ENCODE data around the gene COL15A1.

Gene COL15A1

DNA sequence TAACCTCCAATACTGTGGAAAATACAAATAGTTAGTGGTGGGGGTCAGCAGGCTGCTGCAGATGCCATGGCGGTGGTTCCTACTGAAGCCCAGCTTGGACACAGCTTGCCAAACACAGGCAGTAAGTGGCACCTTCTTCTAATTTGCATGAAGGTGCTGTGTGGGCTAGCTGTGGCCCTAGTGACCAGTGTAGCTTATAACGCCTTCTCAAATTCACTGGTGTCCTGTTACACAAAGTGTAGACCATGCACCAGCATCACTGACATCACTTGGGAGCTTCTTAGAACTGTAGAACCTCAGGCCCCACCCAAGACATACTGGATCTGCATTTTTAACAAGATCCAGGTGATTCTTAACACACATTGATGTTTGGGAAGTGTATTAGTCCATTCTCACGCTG lies 102.4 kb downstream of the COL15A1 start:
- Histone ChIP-seq H3K4me3 (no peak overlapping the region), H3K4me1 (peaks cover 6% of the 10 kb centered on the region), H3K27ac (no peak overlapping the region), H3K9me3 (peaks cover 10% of the 10 kb centered on the region; the same call in 1 of the 2 replicates), H3K9ac (no peak overlapping the region), H3K4me2 (no peak overlapping the region), H3K36me3 (no peaks in the 10 kb centered on the region), H4K20me1 (no peaks in the 10 kb centered on the region), H3K27me3 (no peaks in the 10 kb centered on the region)
- no peak for TF ChIP-seq Cebpa-rat (IDR thresholded peaks at IDR 0.05)

DNA sequence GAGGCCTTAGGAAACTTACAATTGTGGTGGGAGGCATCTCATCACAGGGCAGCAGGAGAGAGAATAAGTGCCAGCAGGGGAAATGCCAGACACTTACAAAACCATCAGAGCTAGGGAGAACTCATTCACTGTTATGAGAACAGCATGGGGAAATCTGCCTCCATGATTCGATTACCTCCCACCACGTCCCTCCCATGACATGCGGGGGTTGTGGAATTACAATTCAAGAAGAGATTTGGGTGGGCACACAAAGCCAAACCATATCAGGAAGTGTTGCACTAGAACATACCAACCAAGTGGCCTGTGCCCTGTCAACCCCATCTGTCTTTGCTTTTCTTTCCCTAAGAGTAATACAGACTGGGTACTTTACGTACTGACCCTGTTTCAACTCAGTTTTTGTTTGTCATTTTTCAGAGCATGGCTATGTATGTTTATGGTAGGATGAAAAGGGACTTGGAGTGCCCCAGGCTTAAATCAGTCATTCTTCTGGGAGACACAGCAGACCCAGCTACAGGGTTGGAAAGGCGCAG lies 102.9 kb downstream of the COL15A1 start:
- no peak for TF ChIP-seq Cebpa-rat (IDR thresholded peaks at IDR 0.05)
- Histone ChIP-seq H3K36me3 (no peaks in the 10 kb centered on the region), H3K27me3 (no peaks in the 10 kb centered on the region), H4K20me1 (no peaks in the 10 kb centered on the region), H3K4me2 (no peak overlapping the region), H3K9me3 (peaks cover 10% of the 10 kb centered on the region; the same call in 1 of the 2 replicates), H3K4me3 (no peak overlapping the region), H3K4me1 (peaks cover 2% of the 10 kb centered on the region; the same call in 1 of the 2 replicates), H3K27ac (no peak overlapping the region), H3K9ac (no peak overlapping the region)

DNA sequence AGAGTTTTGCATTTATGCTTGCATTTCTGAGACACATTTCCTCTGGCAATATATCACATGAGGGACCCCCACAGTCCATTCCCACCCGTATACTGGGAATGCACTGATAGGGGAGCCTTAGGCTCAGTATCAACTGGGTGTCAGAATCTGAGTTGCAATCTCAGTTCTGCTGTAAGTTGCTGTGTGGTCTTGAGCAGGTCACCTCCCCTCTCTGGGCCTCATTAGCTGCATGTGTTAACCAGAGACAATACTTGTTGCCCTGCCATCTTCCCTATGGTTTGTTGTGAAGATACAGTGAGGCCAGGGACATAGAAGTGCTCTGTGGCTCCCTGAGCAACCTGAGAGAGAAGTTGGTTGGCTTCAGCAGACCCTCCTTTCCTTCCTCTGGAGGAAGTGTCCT lies 105.5 kb downstream of the COL15A1 start:
- Histone ChIP-seq H3K36me3 (no peaks in the 10 kb centered on the region), H4K20me1 (no peaks in the 10 kb centered on the region), H3K27ac (no peak overlapping the region), H3K4me1 (no peaks in the 10 kb centered on the region; the same call in 1 of the 2 replicates), H3K4me3 (no peak overlapping the region), H3K4me2 (no peak overlapping the region), H3K27me3 (no peaks in the 10 kb centered on the region), H3K9me3 (peaks cover 10% of the 10 kb centered on the region; the same call in 1 of the 2 replicates), H3K9ac (no peak overlapping the region)
- no peak for TF ChIP-seq Cebpa-rat (IDR thresholded peaks at IDR 0.05)

DNA sequence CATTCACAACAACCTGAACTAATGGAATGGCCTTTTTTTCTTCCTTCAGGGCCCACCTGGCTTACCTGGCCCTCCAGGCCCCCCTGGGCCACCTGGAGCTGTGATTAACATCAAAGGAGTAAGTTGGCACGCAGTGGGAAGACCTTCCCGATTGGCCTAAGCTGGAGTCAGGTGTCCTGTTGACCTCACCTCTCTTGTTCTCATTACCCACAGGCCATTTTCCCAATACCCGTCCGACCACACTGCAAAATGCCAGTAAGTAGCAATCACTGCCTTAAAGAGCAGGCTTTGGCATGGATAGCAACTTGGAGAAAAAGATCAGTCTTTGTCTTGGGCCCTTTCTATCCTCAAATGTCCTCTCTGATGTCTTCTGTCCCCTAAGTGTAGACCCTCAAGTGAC lies 105.9 kb downstream of the COL15A1 start:
- no peak overlapping the region for H3K4me2 ChIP-seq
- no peak overlapping the region for H3K9ac ChIP-seq
- no peak for TF ChIP-seq Cebpa-rat (IDR thresholded peaks at IDR 0.05)
- H3K36me3 ChIP-seq, result no peaks in the 10 kb centered on the region
- H3K27me3 ChIP-seq, result no peaks in the 10 kb centered on the region
- H4K20me1 ChIP-seq, result no peaks in the 10 kb centered on the region
- H3K4me1 ChIP-seq, result no peaks in the 10 kb centered on the region; the same call in 1 of the 2 replicates
- H3K9me3 ChIP-seq, result peaks cover 7% of the 10 kb centered on the region; the same call in 1 of the 2 replicates
- no peak overlapping the region for H3K27ac ChIP-seq
- no peak overlapping the region for H3K4me3 ChIP-seq

DNA sequence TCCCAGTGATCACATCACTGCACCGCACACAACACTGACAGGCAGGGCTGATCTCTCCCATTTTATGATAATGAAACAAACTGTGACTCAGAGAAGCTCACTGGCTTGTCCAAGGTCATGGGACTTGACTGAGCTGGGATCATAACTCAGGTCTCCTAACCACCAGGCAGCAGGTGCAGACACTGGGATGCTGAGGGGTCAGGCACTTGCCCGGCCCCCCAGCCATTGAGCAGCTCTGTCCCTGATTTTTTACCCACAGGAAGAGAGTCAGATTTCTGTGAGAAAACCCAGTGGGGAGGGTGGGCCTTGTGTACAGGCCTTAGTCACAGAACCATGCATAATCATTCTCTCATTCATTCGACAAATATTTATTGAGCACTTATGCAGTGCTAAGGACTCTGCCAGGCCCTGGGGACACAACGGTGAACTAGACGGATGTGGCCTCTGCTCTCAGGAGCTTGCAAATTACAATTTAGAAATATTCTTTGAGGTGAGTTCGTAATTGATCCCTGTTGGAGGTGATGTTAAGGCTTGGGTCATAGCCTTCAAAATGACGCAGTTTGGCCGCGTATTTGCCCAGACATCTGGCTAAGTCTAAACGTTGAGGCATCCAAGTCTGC lies 106.7 kb downstream of the COL15A1 start:
- no peaks in the 10 kb centered on the region; the same call in 1 of the 2 replicates for H3K4me1 ChIP-seq
- no peak overlapping the region for H3K9ac ChIP-seq
- H3K27ac ChIP-seq, result no peak overlapping the region
- H3K27me3 ChIP-seq, result no peaks in the 10 kb centered on the region
- no peaks in the 10 kb centered on the region for H3K9me3 ChIP-seq
- H3K4me3 ChIP-seq, result no peak overlapping the region
- no peaks in the 10 kb centered on the region for H4K20me1 ChIP-seq
- H3K4me2 ChIP-seq, result no peak overlapping the region
- H3K36me3 ChIP-seq, result no peaks in the 10 kb centered on the region
- TF ChIP-seq Cebpa-rat (IDR thresholded peaks at IDR 0.05), result no peak

DNA sequence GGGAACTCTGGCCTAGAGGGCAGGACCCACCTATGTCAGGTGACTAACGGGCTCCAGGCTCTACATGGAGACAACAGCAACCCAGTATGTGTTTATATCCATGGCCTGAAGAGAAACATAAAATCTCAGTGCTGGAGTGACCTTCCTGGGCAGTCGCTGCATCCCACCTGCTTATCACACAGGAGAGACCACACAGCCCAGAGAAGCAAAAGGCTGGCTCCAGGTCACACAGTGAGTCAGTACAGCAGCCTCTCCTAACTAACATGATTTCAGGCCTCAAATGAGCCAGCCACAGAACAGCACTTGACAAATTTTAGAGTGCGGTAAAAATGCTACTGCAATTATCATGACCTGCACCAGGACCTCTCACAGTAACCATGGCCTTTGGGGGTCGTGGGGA lies 107.2 kb downstream of the COL15A1 start:
- H3K4me3 ChIP-seq, result no peak overlapping the region

DNA sequence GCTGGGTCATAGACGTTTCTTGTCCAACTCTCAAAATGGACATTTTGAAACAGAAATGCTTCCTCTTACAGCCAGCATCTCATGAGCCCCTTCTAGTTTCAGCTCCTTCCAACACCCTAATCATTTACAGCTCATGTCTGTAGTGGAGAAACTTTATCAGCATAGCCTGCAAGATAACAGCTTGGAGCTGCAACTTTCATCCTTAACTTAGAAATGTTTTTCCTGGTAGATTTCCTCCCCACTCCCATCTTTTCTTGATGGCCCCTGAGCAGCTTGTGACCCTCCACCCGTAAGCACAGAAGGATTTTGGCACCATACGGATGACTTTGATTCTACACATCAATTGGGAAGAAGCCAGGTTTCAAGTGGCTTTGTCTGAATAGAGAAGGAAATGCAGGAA lies 107.7 kb downstream of the COL15A1 start:
- Histone ChIP-seq H3K4me2 (no peak overlapping the region), H3K9ac (no peak overlapping the region), H3K36me3 (no peaks in the 10 kb centered on the region), H3K4me3 (no peak overlapping the region), H3K4me1 (no peaks in the 10 kb centered on the region; the same call in 1 of the 2 replicates), H3K27me3 (no peaks in the 10 kb centered on the region), H3K27ac (no peak overlapping the region), H3K9me3 (no peaks in the 10 kb centered on the region), H4K20me1 (no peaks in the 10 kb centered on the region)
- no peak for TF ChIP-seq Cebpa-rat (IDR thresholded peaks at IDR 0.05)

More for the DNA sequence above, 107.2 kb downstream of the COL15A1 start:
- no peaks in the 10 kb centered on the region for H3K9me3 ChIP-seq
- H3K36me3 ChIP-seq, result no peaks in the 10 kb centered on the region
- H3K27me3 ChIP-seq, result no peaks in the 10 kb centered on the region
- no peaks in the 10 kb centered on the region for H4K20me1 ChIP-seq
- no peak overlapping the region for H3K27ac ChIP-seq
- no peak overlapping the region for H3K9ac ChIP-seq
- H3K4me1 ChIP-seq, result no peaks in the 10 kb centered on the region; the same call in 1 of the 2 replicates
- H3K4me2 ChIP-seq, result no peak overlapping the region
- no peak for TF ChIP-seq Cebpa-rat (IDR thresholded peaks at IDR 0.05)

DNA sequence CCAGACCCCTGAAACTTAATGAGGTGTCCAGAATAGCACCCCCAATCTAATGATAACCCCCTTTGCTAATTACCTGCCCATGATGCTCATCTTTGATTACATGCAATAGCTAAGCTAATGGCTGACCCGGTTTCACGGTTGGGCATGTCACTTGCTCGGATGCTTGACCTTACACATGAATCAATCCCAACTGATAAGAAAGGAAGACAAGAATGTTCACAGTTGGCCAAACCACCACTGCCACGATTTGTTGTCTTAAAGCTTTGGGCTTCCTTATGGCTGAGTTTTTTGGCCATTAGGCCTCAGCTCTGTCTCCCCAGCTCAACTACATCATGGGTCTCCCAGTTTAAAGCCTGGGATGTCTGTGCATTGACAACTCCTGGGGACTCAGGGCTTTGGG lies 108.1 kb downstream of the COL15A1 start:
- peaks cover 2% of the 10 kb centered on the region for H3K4me1 ChIP-seq
- no peaks in the 10 kb centered on the region for H3K36me3 ChIP-seq
- H3K9me3 ChIP-seq, result no peaks in the 10 kb centered on the region
- TF ChIP-seq Cebpa-rat (IDR thresholded peaks at IDR 0.05), result no peak
- H3K27me3 ChIP-seq, result no peaks in the 10 kb centered on the region
- no peak overlapping the region for H3K4me3 ChIP-seq
- no peak overlapping the region for H3K9ac ChIP-seq
- no peaks in the 10 kb centered on the region for H4K20me1 ChIP-seq
- no peak overlapping the region for H3K4me2 ChIP-seq
- no peak overlapping the region for H3K27ac ChIP-seq

DNA sequence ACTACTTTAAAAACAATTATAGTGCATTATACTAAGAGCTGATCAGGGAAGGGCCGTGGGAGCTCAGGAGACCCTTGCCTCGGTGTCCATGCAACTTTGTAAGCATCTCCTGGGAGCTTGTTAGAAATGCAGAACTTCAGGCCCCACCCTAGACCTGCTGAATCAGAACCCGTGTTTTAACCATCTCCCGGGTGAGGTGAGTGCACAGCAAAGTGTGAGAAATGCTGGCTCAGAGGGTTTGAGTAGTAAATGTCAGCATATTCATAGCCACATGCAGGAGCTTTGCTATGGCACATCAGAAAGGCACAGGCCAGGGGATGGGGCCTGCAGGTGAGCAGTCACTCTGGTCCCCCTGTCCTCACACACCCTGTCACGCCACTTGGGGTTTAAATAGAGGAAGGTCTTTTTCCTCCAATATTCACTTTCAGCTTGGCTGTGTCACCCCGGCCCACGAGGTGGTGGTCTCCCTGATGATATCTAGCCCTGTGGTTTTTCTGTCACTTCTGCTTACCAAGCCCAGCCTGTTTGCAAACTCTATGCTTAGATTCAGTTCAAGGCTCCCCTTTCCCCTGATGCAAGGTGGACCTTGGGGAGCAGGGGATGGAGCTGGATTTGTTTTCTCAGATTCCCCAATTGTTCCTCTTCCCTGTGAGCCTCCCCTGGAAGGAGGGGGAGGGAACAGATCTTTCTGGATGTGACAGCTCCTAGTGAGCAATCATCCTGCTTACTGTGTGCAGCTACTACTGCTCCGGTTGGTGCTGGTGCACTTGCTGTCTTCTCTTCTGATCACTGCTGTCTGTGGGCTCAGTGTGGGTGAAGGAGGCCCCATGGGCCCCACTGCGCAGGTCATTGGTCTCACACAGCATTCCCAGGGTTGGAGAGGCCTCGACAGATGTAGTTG lies 109.4 kb downstream of the COL15A1 start:
- H3K4me2 ChIP-seq, result no peak overlapping the region
- no peak overlapping the region for H3K27ac ChIP-seq
- TF ChIP-seq Cebpa-rat (IDR thresholded peaks at IDR 0.05), result no peak
- H3K9ac ChIP-seq, result no peak overlapping the region
- H3K4me1 ChIP-seq, result peaks cover 14% of the 10 kb centered on the region
- H3K36me3 ChIP-seq, result no peaks in the 10 kb centered on the region
- H3K4me3 ChIP-seq, result no peak overlapping the region
- no peaks in the 10 kb centered on the region for H3K27me3 ChIP-seq
- no peaks in the 10 kb centered on the region for H3K9me3 ChIP-seq
- H4K20me1 ChIP-seq, result peaks cover 7% of the 10 kb centered on the region; the same call in 1 of the 2 replicates

DNA sequence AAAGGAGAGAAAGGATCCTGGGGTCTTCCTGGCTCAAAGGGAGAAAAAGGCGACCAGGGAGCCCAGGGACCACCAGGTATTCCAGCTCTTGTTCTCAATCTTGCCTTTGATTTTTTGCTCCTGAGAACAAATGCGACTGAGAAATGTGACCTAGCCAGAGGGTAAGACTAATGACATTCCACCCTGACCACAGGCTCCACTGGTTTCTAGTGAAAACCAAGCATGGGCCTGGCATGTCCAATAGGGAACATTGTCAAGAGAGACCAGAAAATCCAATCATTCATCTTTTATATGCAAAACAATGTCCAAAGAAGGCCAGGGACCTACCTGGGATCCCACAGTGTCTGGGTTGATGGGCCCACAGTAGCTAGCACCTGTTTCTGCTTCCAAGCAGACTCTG lies 110.9 kb downstream of the COL15A1 start:
- no peak for TF ChIP-seq Cebpa-rat (IDR thresholded peaks at IDR 0.05)
- H3K4me3 ChIP-seq, result no peak overlapping the region
- no peak overlapping the region for H3K27ac ChIP-seq
- no peak overlapping the region for H3K9ac ChIP-seq
- no peaks in the 10 kb centered on the region for H3K36me3 ChIP-seq
- peaks cover 29% of the 10 kb centered on the region for H3K4me1 ChIP-seq
- peaks cover 14% of the 10 kb centered on the region; the same call in 1 of the 2 replicates for H4K20me1 ChIP-seq
- H3K27me3 ChIP-seq, result no peaks in the 10 kb centered on the region
- no peak overlapping the region for H3K4me2 ChIP-seq
- H3K9me3 ChIP-seq, result no peaks in the 10 kb centered on the region

All from BLaER1 (cell line).